ENCODE results near the gene DPY19L3.
"Not testable (repeated sequence)": the region's sequence is repeated elsewhere in the genome, so short reads cannot be mapped to it uniquely, and the experiment has no call there.

DPY19L3 gene

DNA sequence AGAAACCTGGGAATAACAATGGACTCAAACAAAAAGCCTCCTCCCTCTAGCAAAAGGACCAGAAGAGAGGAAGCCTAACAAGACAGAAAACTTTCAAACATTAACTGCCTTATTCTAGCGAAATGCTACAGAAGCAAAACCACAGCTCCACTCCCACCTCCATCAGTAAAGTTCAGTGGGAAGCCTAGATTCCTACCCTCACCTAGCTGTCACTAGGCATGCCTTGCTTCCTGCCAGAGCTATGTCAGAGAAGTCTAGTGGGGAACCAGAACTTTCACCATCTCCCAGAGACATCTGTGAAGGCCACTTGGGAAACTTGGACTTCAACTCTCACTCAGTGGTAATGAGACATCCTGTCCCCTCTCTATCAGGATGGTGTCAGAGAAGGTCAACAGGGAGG is 37.1 kb downstream of the DPY19L3 start:
- peaks cover 10% of the 10 kb centered on the region; the same call in 1 of the 2 replicates for H3K36me3 ChIP-seq (ENCODE audit: low read length)
- no peak overlapping the region for H3K9ac ChIP-seq (ENCODE audit: low read length)
- H3F3A ChIP-seq (ENCODE audit: insufficient read depth) = no peaks in the 10 kb centered on the region
- H3K4me2 ChIP-seq (ENCODE audit: low read depth, low read length, poor library complexity, severe bottlenecking) = no peak overlapping the region
- H3K9me2 ChIP-seq (replicated peaks; ENCODE audit: insufficient read depth, low read length) = no peaks in the 10 kb centered on the region
- no peaks in the 10 kb centered on the region for H3K27me3 ChIP-seq (ENCODE audit: low read length)
- H3K27ac ChIP-seq (ENCODE audit: low read depth, low read length) = no peak overlapping the region
- no peaks in the 10 kb centered on the region for H4K20me1 ChIP-seq (ENCODE audit: low read depth, low read length)
- no peak overlapping the region for H2AFZ ChIP-seq (ENCODE audit: low read depth, low read length, severe bottlenecking)
- no peaks in the 10 kb centered on the region for H3K9me3 ChIP-seq (ENCODE audit: insufficient read depth, low read length)
- no peak for TF ChIP-seq EZH2phosphoT487 (conservative IDR thresholded peaks at IDR 0.05; ENCODE audit: low read length)
- TF ChIP-seq, protein P1, sequence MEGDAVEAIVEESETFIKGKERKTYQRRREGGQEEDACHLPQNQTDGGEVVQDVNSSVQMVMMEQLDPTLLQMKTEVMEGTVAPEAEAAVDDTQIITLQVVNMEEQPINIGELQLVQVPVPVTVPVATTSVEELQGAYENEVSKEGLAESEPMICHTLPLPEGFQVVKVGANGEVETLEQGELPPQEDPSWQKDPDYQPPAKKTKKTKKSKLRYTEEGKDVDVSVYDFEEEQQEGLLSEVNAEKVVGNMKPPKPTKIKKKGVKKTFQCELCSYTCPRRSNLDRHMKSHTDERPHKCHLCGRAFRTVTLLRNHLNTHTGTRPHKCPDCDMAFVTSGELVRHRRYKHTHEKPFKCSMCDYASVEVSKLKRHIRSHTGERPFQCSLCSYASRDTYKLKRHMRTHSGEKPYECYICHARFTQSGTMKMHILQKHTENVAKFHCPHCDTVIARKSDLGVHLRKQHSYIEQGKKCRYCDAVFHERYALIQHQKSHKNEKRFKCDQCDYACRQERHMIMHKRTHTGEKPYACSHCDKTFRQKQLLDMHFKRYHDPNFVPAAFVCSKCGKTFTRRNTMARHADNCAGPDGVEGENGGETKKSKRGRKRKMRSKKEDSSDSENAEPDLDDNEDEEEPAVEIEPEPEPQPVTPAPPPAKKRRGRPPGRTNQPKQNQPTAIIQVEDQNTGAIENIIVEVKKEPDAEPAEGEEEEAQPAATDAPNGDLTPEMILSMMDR (IDR thresholded peaks at IDR 0.05; ENCODE audit: insufficient read depth, low read length, poor library complexity, severe bottlenecking) = no peak
- H3K79me2 ChIP-seq (ENCODE audit: insufficient read depth, low read length) = no peaks in the 10 kb centered on the region
- H3K4me3 ChIP-seq (ENCODE audit: insufficient read depth, low read length, poor library complexity, severe bottlenecking) = no peak overlapping the region

DNA sequence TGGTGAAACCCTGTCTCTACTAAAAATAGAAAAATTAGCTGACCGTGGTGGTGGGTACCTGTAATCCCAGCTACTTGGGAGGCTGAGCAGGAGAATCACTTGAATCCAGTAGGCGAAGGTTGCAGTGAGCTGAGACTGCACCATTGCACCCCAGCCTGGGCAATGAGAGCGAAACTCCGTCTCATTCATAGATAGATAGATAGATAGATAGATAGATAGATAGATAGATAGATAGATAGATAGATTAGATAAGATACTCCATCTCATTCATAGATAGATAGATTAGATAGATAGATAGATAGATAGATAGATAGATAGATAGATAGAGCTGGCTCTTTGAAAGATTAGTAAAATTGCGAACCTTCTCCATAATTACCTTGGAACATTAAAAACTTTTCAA is 42.0 kb downstream of the DPY19L3 start:
- not testable (repeated sequence) for H4K20me1 ChIP-seq (ENCODE audit: low read depth, low read length); H3K9me2 ChIP-seq (replicated peaks; ENCODE audit: insufficient read depth, low read length); H2AFZ ChIP-seq (ENCODE audit: low read depth, low read length, severe bottlenecking); H3F3A ChIP-seq (ENCODE audit: insufficient read depth); H3K79me2 ChIP-seq (ENCODE audit: insufficient read depth, low read length); H3K36me3 ChIP-seq (ENCODE audit: low read length); H3K27me3 ChIP-seq (ENCODE audit: low read length); H3K9ac ChIP-seq (ENCODE audit: low read length); H3K4me3 ChIP-seq (ENCODE audit: insufficient read depth, low read length, poor library complexity, severe bottlenecking); H3K9me3 ChIP-seq (ENCODE audit: insufficient read depth, low read length); H3K4me2 ChIP-seq (ENCODE audit: low read depth, low read length, poor library complexity, severe bottlenecking); H3K27ac ChIP-seq (ENCODE audit: low read depth, low read length)

DNA sequence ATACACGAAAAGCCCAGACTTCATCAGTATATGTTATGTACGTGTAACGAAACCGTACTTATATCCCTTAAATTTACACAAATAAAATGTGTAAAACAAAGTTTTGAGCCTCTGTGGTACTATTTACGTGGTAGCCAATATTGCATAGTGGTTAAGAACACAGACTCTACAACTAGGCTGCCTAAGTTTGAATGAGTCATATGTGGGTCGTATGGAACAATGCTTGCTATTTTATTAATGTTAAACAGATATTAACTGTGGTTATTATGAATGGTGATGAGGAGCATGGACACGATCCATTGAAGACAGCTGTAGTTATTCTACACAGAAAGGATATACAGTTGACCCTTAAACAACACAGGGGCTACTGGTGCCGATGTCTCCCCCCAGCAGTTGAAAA is 42.5 kb downstream of the DPY19L3 start:
- no peaks in the 10 kb centered on the region for H3K9me3 ChIP-seq (ENCODE audit: insufficient read depth, low read length)
- no peaks in the 10 kb centered on the region for H3K79me2 ChIP-seq (ENCODE audit: insufficient read depth, low read length)
- no peaks in the 10 kb centered on the region for H3K27me3 ChIP-seq (ENCODE audit: low read length)
- H3F3A ChIP-seq (ENCODE audit: insufficient read depth) = peaks cover 3% of the 10 kb centered on the region; the same call in 1 of the 2 replicates
- no peak for TF ChIP-seq EZH2phosphoT487 (conservative IDR thresholded peaks at IDR 0.05; ENCODE audit: low read length)
- TF ChIP-seq, protein P1 (IDR thresholded peaks at IDR 0.05; ENCODE audit: insufficient read depth, low read length, poor library complexity, severe bottlenecking) = no peak
- H3K4me3 ChIP-seq (ENCODE audit: insufficient read depth, low read length, poor library complexity, severe bottlenecking) = no peak overlapping the region
- no peaks in the 10 kb centered on the region for H3K36me3 ChIP-seq (ENCODE audit: low read length)
- no peak overlapping the region for H3K9ac ChIP-seq (ENCODE audit: low read length)
- no peaks in the 10 kb centered on the region for H3K9me2 ChIP-seq (replicated peaks; ENCODE audit: insufficient read depth, low read length)
- no peak overlapping the region for H3K27ac ChIP-seq (ENCODE audit: low read depth, low read length)
- H4K20me1 ChIP-seq (ENCODE audit: low read depth, low read length) = no peaks in the 10 kb centered on the region
- no peak overlapping the region for H2AFZ ChIP-seq (ENCODE audit: low read depth, low read length, severe bottlenecking)
- H3K4me2 ChIP-seq (ENCODE audit: low read depth, low read length, poor library complexity, severe bottlenecking) = no peak overlapping the region

DNA sequence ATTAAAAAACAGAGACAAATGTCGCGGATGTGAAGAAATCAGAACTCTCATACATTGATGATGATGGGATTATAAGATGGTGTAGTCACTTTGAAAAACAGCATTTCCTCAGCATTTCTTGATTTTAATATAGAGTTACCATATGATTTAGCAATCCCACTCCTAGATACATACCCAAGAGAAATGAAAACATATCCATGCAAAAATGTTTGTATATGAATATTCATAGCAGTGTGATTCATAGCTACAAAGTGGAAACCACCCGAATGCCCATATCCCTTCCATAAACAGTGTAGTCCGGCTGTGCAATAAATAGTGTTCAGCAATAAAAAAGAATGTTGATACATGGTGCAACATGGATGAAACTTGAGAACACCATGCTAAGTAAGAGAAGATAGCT is 44.6 kb downstream of the DPY19L3 start:
- H2AFZ ChIP-seq (ENCODE audit: low read depth, low read length, severe bottlenecking) = no peak overlapping the region
- no peaks in the 10 kb centered on the region for H3K79me2 ChIP-seq (ENCODE audit: insufficient read depth, low read length)
- H3K9me3 ChIP-seq (ENCODE audit: insufficient read depth, low read length) = no peaks in the 10 kb centered on the region
- H3K27ac ChIP-seq (ENCODE audit: low read depth, low read length) = no peak overlapping the region
- TF ChIP-seq, protein P1 (IDR thresholded peaks at IDR 0.05; ENCODE audit: insufficient read depth, low read length, poor library complexity, severe bottlenecking) = no peak
- no peak for TF ChIP-seq EZH2phosphoT487 (conservative IDR thresholded peaks at IDR 0.05; ENCODE audit: low read length)
- H3K9me2 ChIP-seq (replicated peaks; ENCODE audit: insufficient read depth, low read length) = no peaks in the 10 kb centered on the region
- H3K27me3 ChIP-seq (ENCODE audit: low read length) = no peaks in the 10 kb centered on the region
- no peaks in the 10 kb centered on the region; the same call in 1 of the 2 replicates for H3K36me3 ChIP-seq (ENCODE audit: low read length)
- H3F3A ChIP-seq (ENCODE audit: insufficient read depth) = peaks cover 3% of the 10 kb centered on the region; the same call in 1 of the 2 replicates
- H4K20me1 ChIP-seq (ENCODE audit: low read depth, low read length) = no peaks in the 10 kb centered on the region
- no peak overlapping the region for H3K4me2 ChIP-seq (ENCODE audit: low read depth, low read length, poor library complexity, severe bottlenecking)
- H3K4me3 ChIP-seq (ENCODE audit: insufficient read depth, low read length, poor library complexity, severe bottlenecking) = no peak overlapping the region
- H3K9ac ChIP-seq (ENCODE audit: low read length) = no peak overlapping the region

All from SU-DHL-6 (cell line).